CD4-positive, alpha-beta memory T cell (primary cell): ENCODE data around the gene UNC13B. TPM values are rescaled to one million over a fixed set of nuclear protein-coding genes. Genes with fewer than 3 reads are reported as not detected.

Source experiments
- CTCF ChIA-PET: fragments of 350-600 bp; sonication (Branson Sonifier 250); formaldehyde crosslinking; loops from one replicate; lab custom pipeline; 2021; ENCODE audit warnings: inconsistent platforms; ENCODE audit not compliant: partially characterized antibody; lab: Charles Lee
- POLR2A ChIA-PET: fragments of 350-600 bp; sonication (Branson Sonifier 250); formaldehyde crosslinking; loops from one replicate; lab custom pipeline; 2021; ENCODE audit not compliant: partially characterized antibody; lab: Charles Lee
- DNase-seq, 5 donors: peaks; one replicate each; pipeline versions ENCODE4 v3.0.0 to v3.0.0-alpha.2; 2020 to 2022; ENCODE audit warnings: mixed read lengths in 1 of 5
- H3K27ac ChIP-seq: one replicate; pipeline ENCODE4 v1.7.0; 2013; ENCODE audit warnings: low read depth, low read length
- H3K27me3 ChIP-seq: 2 replicates; pipeline ENCODE4 v1.7.0; 2013; ENCODE audit warnings: mild to moderate bottlenecking, low read length, moderate library complexity; ENCODE audit not compliant: insufficient read depth
- H3K36me3 ChIP-seq: 2 replicates; pipeline ENCODE4 v1.7.0; 2013; ENCODE audit warnings: mild to moderate bottlenecking, low read length, moderate library complexity; ENCODE audit not compliant: insufficient read depth
- H3K4me1 ChIP-seq: 2 replicates; pipeline ENCODE4 v1.7.0; 2013; ENCODE audit warnings: mild to moderate bottlenecking, low read length, moderate library complexity; ENCODE audit not compliant: insufficient read depth
- H3K4me3 ChIP-seq, 2 donors: one replicate each; pipeline ENCODE4 v1.7.0; 2013; ENCODE audit warnings: low read length in 2 of 2, mild to moderate bottlenecking in 1 of 2
- H3K9me3 ChIP-seq, 2 donors: one replicate each; pipeline ENCODE4 v1.7.0; 2013; ENCODE audit warnings: low read length in 2 of 2, control low read depth in 1 of 2; ENCODE audit not compliant: control insufficient read depth in 1 of 2
- H3K27ac Mint-ChIP-seq, 7 donors: one replicate each; pipeline ENCODE4 v1.8.0; 2020 to 2021; ENCODE audit warnings: mixed read lengths in 7 of 7, mild to moderate bottlenecking in 6 of 7, inconsistent platforms in 3 of 7, moderate library complexity in 3 of 7
- H3K27me3 Mint-ChIP-seq, 2 donors: one replicate each; pipeline ENCODE4 v1.8.0; 2020 to 2021; ENCODE audit warnings: mixed read lengths in 2 of 2
- H3K36me3 Mint-ChIP-seq, 2 donors: one replicate each; pipeline ENCODE4 v1.8.0; 2020 to 2021; ENCODE audit warnings: mixed read lengths in 2 of 2, inconsistent platforms in 1 of 2, mild to moderate bottlenecking in 1 of 2
- H3K4me1 Mint-ChIP-seq, 4 donors: one replicate each; pipeline ENCODE4 v1.8.0; 2020 to 2021; ENCODE audit warnings: mixed read lengths in 4 of 4, mild to moderate bottlenecking in 1 of 4
- H3K4me3 Mint-ChIP-seq, 8 donors: one replicate each; pipeline ENCODE4 v1.8.0; 2020 to 2021; ENCODE audit warnings: mixed read lengths in 8 of 8, mild to moderate bottlenecking in 7 of 8, moderate library complexity in 6 of 8, inconsistent platforms in 3 of 8
- H3K9me3 Mint-ChIP-seq, 8 donors: one replicate each; pipeline ENCODE4 v1.8.0; 2020 to 2021; ENCODE audit warnings: mixed read lengths in 8 of 8, mild to moderate bottlenecking in 5 of 8, inconsistent platforms in 3 of 8, moderate library complexity in 1 of 8
- intact Hi-C: fragments of 100-400 bp; cut with micrococcal nuclease; formaldehyde crosslinking; loops from one replicate; pipeline ENCODE4 v1.15.1; 2023
- polyA plus RNA-seq, 2 donors: library from polyadenylated mRNA; unstranded; fragments of 300-500 nt; fragmentation: Illumina TruSeq; gene quantifications; one replicate each; pipeline ENCODE4 v1.2.3, GENCODE V29; 2021
- total RNA-seq, 2 experiments: library from RNA; stranded (reverse); gene quantifications; one replicate each; pipeline ENCODE4 v1.2.3, GENCODE V29; 2021

The UNC13B gene
- total and polyA plus RNA-seq, 4 experiments from 2014 or later: 0.12 to 1.6 (median 0.60) TPM

DNA sequence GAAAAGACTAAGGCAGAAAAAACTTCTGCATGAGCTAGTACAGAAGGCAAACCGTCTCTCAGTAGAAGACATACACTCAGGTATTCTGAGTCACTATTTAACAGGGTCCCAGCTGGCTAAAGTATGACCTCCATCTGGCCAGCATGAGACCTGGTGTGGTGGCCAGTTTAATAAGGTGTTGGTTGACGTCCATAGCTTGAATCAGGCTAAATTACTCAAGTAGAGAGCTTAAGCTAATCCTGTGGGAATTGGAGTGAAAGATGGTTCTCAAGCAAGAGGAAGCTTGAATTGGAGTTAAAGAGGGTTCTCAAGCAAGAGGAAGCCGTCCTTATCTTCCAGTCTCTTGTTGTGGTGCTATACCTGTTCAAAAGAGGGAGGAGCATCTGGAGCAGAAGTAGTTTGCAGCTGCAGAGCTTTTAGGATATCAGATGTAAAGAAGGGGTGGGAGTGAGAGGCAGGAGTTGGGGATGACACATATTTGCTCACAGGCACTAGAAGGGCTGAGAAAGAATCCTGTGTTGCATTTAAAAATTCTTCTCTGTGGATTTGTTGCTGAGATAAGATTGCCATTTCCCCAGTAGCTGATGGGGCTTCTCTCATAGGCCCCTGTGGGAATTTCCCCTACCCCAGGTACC, 192.0 kb downstream of the UNC13B start:
- no peak overlapping the region for H3K4me3 ChIP-seq
- no peak for DNase-seq
- Mint-ChIP-seq H3K27me3 (peaks cover 1 to 2% of the 10 kb centered on the region in 2 donors), H3K36me3 (no peaks in the 10 kb centered on the region), H3K27ac (no peak overlapping the region), H3K4me1 (no peaks in the 10 kb centered on the region), H3K4me3 (no peak overlapping the region), H3K9me3 (no peaks in the 10 kb centered on the region)
- no peaks in the 10 kb centered on the region for H3K27me3 ChIP-seq
- H3K4me1 ChIP-seq: no peaks in the 10 kb centered on the region
- CTCF ChIA-PET: interaction anchor here (1.3 kb wide), 1 partner anchor 14 kb away, joined by 3 read pairs; no protein-coding TSS in a partner anchor
- H3K36me3 ChIP-seq: no peaks in the 10 kb centered on the region
- POLR2A ChIA-PET: no interaction called here
- no peaks in the 10 kb centered on the region for H3K9me3 ChIP-seq
- intact Hi-C loops: no loop called here
- H3K27ac ChIP-seq: no peak overlapping the region

DNA sequence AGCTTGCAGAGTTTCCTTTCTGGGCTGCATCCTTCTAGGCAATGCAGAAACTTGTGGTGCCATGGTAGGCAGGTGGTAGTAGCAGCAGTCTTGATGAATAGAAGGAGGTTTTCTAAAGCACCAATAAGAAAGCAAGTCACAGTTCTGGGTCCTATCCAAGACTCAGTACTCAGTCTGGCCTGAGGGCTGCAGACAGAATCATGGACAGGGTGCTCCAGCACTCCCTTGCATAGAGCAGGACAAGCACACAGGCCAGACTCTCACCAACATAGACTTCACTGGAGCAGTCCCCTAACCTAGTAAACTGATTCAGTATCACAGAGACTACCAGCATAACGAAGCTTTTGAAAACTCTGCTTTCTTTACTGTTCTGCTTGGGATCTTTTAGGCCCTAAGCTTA, 194.1 kb downstream of the UNC13B start:
- Histone ChIP-seq H3K27ac (no peak overlapping the region), H3K36me3 (no peaks in the 10 kb centered on the region), H3K27me3 (no peaks in the 10 kb centered on the region), H3K4me1 (no peaks in the 10 kb centered on the region), H3K4me3 (no peak overlapping the region), H3K9me3 (no peaks in the 10 kb centered on the region)
- Mint-ChIP-seq H3K27ac (no peak overlapping the region), H3K27me3 (peaks cover 10% of the 10 kb centered on the region in 2 donors), H3K36me3 (no peaks in the 10 kb centered on the region), H3K4me3 (no peak overlapping the region), H3K4me1 (no peaks in the 10 kb centered on the region), H3K9me3 (no peaks in the 10 kb centered on the region)
- ChIA-PET POLR2A (no interaction called here), CTCF (no interaction called here)
- no peak for DNase-seq
- intact Hi-C loops: no loop called here

DNA sequence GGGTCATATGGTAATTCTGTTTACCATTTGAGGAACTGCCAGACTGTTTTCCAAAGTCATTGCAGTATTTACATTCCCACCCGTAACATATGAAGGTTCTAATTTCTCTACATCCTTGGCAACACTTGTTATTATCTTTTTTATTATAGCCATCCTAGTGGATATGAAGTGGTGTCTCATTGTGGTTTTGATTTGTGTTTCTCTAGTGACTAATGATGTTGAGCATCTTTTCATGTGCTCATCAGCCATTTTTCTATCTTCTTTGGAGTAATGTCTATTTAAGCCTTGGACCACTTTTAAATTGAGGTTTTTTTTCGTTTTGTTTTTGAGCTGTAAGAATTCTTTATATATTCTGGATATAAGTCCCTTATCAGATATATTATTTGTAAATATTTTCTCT, 195.3 kb downstream of the UNC13B start:
- no peak overlapping the region for H3K27ac Mint-ChIP-seq
- no peaks in the 10 kb centered on the region for H3K4me1 Mint-ChIP-seq
- CTCF ChIA-PET: interaction anchor here (0.7 kb wide), 1 partner anchor 256 kb away, joined by 3 read pairs; no protein-coding TSS in a partner anchor
- H3K9me3 Mint-ChIP-seq: no peaks in the 10 kb centered on the region
- no peak for DNase-seq
- no peaks in the 10 kb centered on the region for H3K4me1 ChIP-seq
- no peak overlapping the region for H3K4me3 Mint-ChIP-seq
- no peaks in the 10 kb centered on the region for H3K36me3 Mint-ChIP-seq
- H3K27me3 ChIP-seq: no peaks in the 10 kb centered on the region
- POLR2A ChIA-PET: no interaction called here
- H3K4me3 ChIP-seq: no peak overlapping the region
- H3K9me3 ChIP-seq: no peaks in the 10 kb centered on the region
- no peaks in the 10 kb centered on the region for H3K36me3 ChIP-seq
- H3K27ac ChIP-seq: no peak overlapping the region
- intact Hi-C loops: no loop called here
- peaks cover 10% of the 10 kb centered on the region in 2 donors for H3K27me3 Mint-ChIP-seq

DNA sequence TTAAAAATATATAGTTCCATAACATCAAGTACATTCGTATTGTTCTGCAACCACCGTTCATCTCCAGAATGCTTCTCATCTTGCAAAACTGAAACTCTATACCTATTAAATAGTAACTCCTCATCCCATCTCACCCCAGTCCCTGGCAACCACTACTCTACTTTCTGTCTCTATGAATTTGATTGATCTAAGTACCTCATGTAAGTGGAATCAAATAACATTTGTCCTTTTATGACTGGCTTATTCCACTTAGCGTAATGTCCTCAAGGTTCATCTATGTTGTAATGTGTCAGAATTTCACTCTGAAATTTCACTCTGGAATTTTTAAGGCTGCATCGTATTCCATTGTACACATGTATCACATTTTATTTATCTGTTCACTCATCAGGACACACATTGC, 196.0 kb downstream of the UNC13B start:
- POLR2A ChIA-PET: no interaction called here
- CTCF ChIA-PET: no interaction called here
- H3K27ac Mint-ChIP-seq: no peak overlapping the region

DNA sequence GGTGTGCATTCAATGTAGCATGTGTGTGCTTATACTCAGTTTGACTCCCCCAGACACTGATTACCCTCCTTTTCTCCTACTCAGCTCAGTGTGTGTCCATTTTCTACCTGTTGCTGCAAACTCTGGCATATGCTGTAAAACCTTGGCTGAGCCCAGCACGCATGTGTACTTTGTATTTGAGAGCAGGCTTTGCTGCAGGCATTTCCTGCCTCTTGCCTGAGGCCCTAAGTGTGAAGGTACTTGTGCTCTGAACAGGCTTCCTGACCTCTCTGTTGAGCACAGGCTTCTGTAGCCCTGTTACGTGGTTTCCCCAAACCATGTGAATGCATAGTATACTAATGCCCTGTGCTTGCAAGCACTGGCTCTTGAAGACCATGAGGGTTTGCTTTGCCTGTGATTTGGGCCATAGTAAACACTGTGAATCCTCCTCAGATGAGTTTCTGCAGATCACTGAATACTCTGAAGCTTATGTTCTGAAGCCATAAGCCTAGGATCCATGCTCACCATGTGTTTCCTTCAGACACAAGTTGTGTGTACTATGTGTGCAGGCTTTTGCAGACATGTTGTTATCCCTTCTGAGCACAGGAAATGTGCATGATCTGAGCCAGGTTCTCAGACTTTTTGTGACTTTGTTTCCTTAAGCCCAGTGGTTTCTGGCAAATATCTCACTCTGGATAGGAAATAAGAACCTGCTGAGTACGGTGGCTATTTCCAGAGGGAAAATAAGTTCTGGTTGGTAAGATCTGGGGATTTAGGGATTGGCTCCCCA, 203.2 kb downstream of the UNC13B start:
- intact Hi-C loops: no loop called here
- POLR2A ChIA-PET: no interaction called here

More for the DNA sequence above, 196.0 kb downstream of the UNC13B start:
- Histone ChIP-seq H3K36me3 (no peaks in the 10 kb centered on the region), H3K4me1 (no peaks in the 10 kb centered on the region), H3K27ac (no peak overlapping the region), H3K27me3 (no peaks in the 10 kb centered on the region), H3K9me3 (no peaks in the 10 kb centered on the region), H3K4me3 (no peak overlapping the region)
- Mint-ChIP-seq H3K9me3 (no peaks in the 10 kb centered on the region), H3K4me3 (no peak overlapping the region), H3K4me1 (no peaks in the 10 kb centered on the region), H3K36me3 (no peaks in the 10 kb centered on the region), H3K27me3 (peaks cover 9 to 10% of the 10 kb centered on the region in 2 donors)
- intact Hi-C loops: no loop called here
- no peak for DNase-seq

DNA sequence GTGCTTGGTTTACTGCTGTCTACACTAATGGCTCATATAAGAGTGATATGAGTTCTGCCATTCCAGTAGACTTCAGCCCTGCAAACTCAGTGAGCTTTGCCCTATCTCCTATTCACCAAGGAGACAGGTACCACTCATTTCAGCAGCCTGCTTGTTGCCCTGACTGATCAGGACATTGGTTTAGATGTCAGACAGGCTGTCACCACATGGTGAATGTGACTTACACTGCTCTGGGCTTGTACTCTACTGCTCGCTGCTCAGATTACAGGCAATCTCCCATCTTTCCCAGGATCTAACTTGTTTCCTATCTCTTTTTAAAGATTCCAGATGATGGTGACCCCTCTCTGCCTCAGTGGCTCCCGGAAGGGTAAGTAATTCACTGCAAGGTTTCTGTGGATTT, 204.8 kb downstream of the UNC13B start:
- no peaks in the 10 kb centered on the region for H3K4me1 Mint-ChIP-seq
- H3K27ac ChIP-seq: no peak overlapping the region

More for the DNA sequence above, 203.2 kb downstream of the UNC13B start:
- Histone ChIP-seq H3K4me3 (no peak overlapping the region), H3K4me1 (no peaks in the 10 kb centered on the region), H3K27ac (no peak overlapping the region), H3K9me3 (no peaks in the 10 kb centered on the region), H3K27me3 (no peaks in the 10 kb centered on the region), H3K36me3 (no peaks in the 10 kb centered on the region)
- Mint-ChIP-seq H3K9me3 (no peaks in the 10 kb centered on the region), H3K4me1 (no peaks in the 10 kb centered on the region), H3K27me3 (peaks cover under 1 to 2% of the 10 kb centered on the region in 2 donors), H3K4me3 (no peak overlapping the region), H3K27ac (no peak overlapping the region), H3K36me3 (no peaks in the 10 kb centered on the region)
- CTCF ChIA-PET: no interaction called here
- no peak for DNase-seq

DNA sequence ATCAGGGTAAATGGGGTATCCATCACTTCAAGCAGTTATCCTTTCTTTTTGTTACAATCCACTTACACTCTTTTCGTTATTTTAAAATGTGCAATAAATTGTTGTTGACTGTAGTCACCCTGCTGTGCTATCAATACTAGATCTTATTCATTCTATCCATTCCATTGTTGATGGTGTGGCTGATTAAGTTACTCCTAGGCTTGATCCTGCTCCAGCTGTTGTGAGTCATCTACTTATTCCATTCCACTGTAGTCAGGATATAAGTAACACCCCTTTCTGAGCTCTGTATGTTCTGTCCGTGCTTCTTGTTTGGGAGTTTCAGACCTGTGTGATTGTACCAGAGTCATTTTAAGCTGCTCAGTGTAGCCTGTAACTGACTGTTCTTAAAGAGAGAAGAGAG, 205.6 kb downstream of the UNC13B start:
- Mint-ChIP-seq H3K4me3 (no peak overlapping the region), H3K27ac (no peak overlapping the region), H3K4me1 (no peaks in the 10 kb centered on the region), H3K36me3 (peaks cover 0 to 4% of the 10 kb centered on the region in 2 donors), H3K9me3 (no peaks in the 10 kb centered on the region), H3K27me3 (peaks cover 0 to 4% of the 10 kb centered on the region in 2 donors)
- Histone ChIP-seq H3K27me3 (no peaks in the 10 kb centered on the region), H3K4me3 (no peak overlapping the region), H3K4me1 (no peaks in the 10 kb centered on the region), H3K27ac (no peak overlapping the region), H3K9me3 (no peaks in the 10 kb centered on the region), H3K36me3 (no peaks in the 10 kb centered on the region)
- ChIA-PET POLR2A (no interaction called here), CTCF (no interaction called here)
- no peak for DNase-seq
- intact Hi-C loops: no loop called here

More for the DNA sequence above, 204.8 kb downstream of the UNC13B start:
- no peaks in the 10 kb centered on the region for H3K4me1 ChIP-seq
- no peak for DNase-seq
- no peaks in the 10 kb centered on the region for H3K27me3 ChIP-seq
- intact Hi-C loops: no loop called here
- POLR2A ChIA-PET: no interaction called here
- no peaks in the 10 kb centered on the region for H3K36me3 ChIP-seq
- no peak overlapping the region for H3K4me3 Mint-ChIP-seq
- H3K27ac Mint-ChIP-seq: no peak overlapping the region
- peaks cover 0 to 4% of the 10 kb centered on the region in 2 donors for H3K27me3 Mint-ChIP-seq
- CTCF ChIA-PET: no interaction called here
- H3K36me3 Mint-ChIP-seq: peaks cover 0 to 4% of the 10 kb centered on the region in 2 donors
- H3K9me3 ChIP-seq: no peaks in the 10 kb centered on the region
- no peak overlapping the region for H3K4me3 ChIP-seq
- H3K9me3 Mint-ChIP-seq: no peaks in the 10 kb centered on the region
